GM12878 (cell line): ENCODE results near the gene NMNAT3. TPM values are rescaled to one million over a fixed set of nuclear protein-coding genes. Genes with fewer than 3 reads are reported as not detected.
A peak's percentile ranks its signal among the peaks of the same experiment; 100 is the strongest.

Experiments used
- ATF7 ChIP-seq: fragments of 450-650 bp; IDR thresholded peaks from 2 replicates; pipeline ENCODE4 v1.6.1; 2016; ENCODE audit warnings: low read depth, mild to moderate bottlenecking
- CHD4 ChIP-seq: fragments of 200-600 bp; sonication (generic); IDR thresholded peaks from 2 replicates; pipeline ENCODE4 v1.6.1; 2016; ENCODE audit warnings: mild to moderate bottlenecking
- EGR1 ChIP-seq, 2 experiments: IDR thresholded peaks; 1 replicate in 1 of 2; 2 replicates in 1 of 2; pipeline ENCODE4 v1.6.1; 2011 to 2012; ENCODE audit warnings: low read depth in 2 of 2, low read length in 2 of 2, borderline replicate concordance in 1 of 2, mild to moderate bottlenecking in 1 of 2, moderate library complexity in 1 of 2
- EP300 ChIP-seq, 2 experiments: fragments of 150-350 bp in 1 of 2; IDR thresholded peaks; 2 replicates each; pipeline ENCODE4 v1.6.1; 2011 to 2012; ENCODE audit warnings: low read depth in 2 of 2, low read length in 2 of 2, borderline replicate concordance in 1 of 2, improper control_type of control experiment in 1 of 2, inconsistent platforms in 1 of 2; ENCODE audit not compliant: control insufficient read depth in 1 of 2
- HDGF ChIP-seq: fragments of 450-650 bp; IDR thresholded peaks from 2 replicates; pipeline ENCODE4 v1.6.1; 2016; ENCODE audit warnings: antibody characterized with exemption
- IKZF2 ChIP-seq, 2 experiments: fragments of 450-650 bp; IDR thresholded peaks; 2 replicates each; pipeline ENCODE4 v1.6.1; 2017; ENCODE audit warnings: mild to moderate bottlenecking in 2 of 2, moderate library complexity in 2 of 2
- JUNB ChIP-seq: IDR thresholded peaks from 2 replicates; pipeline ENCODE4 v1.6.1; 2016; ENCODE audit warnings: antibody characterized with exemption, mild to moderate bottlenecking
- MEF2B ChIP-seq: fragments of 450-650 bp; IDR thresholded peaks from 2 replicates; pipeline ENCODE4 v1.6.1; 2018; ENCODE audit warnings: mild to moderate bottlenecking, moderate library complexity; ENCODE audit not compliant: partially characterized antibody, poor library complexity, severe bottlenecking
- NBN ChIP-seq: fragments of 450-650 bp; IDR thresholded peaks from 2 replicates; pipeline ENCODE4 v1.6.1; 2016
- NFIC ChIP-seq: IDR thresholded peaks from 2 replicates; pipeline ENCODE4 v1.6.1; 2012; ENCODE audit warnings: low read depth, mild to moderate bottlenecking, inconsistent platforms, low read length, moderate library complexity
- NFYA ChIP-seq: IDR thresholded peaks from 2 replicates; pipeline ENCODE4 v1.6.1; 2011; ENCODE audit warnings: low read depth, mild to moderate bottlenecking, low read length, improper control_type of control experiment, borderline replicate concordance
- NR2F1 ChIP-seq: fragments of 450-650 bp; conservative IDR thresholded peaks from 2 replicates; pipeline ENCODE4 v1.6.1; 2017; ENCODE audit warnings: mild to moderate bottlenecking
- PBX3 ChIP-seq: IDR thresholded peaks from 2 replicates; pipeline ENCODE4 v1.6.1; 2011; ENCODE audit warnings: mild to moderate bottlenecking, low read depth, low read length, moderate library complexity; ENCODE audit not compliant: insufficient replicate concordance
- RBBP5 ChIP-seq: fragments of 200-600 bp; sonication (generic); conservative IDR thresholded peaks from 2 replicates; pipeline ENCODE4 v1.6.1; 2016
- RELB ChIP-seq: fragments of 450-650 bp; IDR thresholded peaks from 2 replicates; pipeline ENCODE4 v1.6.1; 2017; ENCODE audit warnings: low read depth, mild to moderate bottlenecking, moderate library complexity
- RUNX3 ChIP-seq: IDR thresholded peaks from 2 replicates; pipeline ENCODE4 v1.6.1; 2012; ENCODE audit warnings: low read length, inconsistent platforms
- SIN3A ChIP-seq: IDR thresholded peaks from 2 replicates; pipeline ENCODE4 v1.6.1; 2012; ENCODE audit warnings: low read depth, low read length, improper control_type of control experiment
- SRF ChIP-seq, 2 experiments: IDR thresholded peaks; 2 replicates each; pipeline ENCODE4 v1.6.1; 2011; ENCODE audit warnings: low read depth in 2 of 2, low read length in 2 of 2, mild to moderate bottlenecking in 1 of 2, moderate library complexity in 1 of 2
- STAT3 ChIP-seq: IDR thresholded peaks from 2 replicates; pipeline ENCODE4 v1.6.1; 2011; ENCODE audit warnings: low read depth, low read length, improper control_type of control experiment
- TAF1 ChIP-seq: IDR thresholded peaks from 2 replicates; pipeline ENCODE4 v1.6.1; 2011; ENCODE audit warnings: mild to moderate bottlenecking, low read depth, low read length, borderline replicate concordance
- TBL1XR1 ChIP-seq: IDR thresholded peaks from 2 replicates; pipeline ENCODE4 v1.6.1; 2012; ENCODE audit warnings: low read depth, low read length, improper control_type of control experiment
- TCF7 ChIP-seq: IDR thresholded peaks from 2 replicates; pipeline ENCODE4 v1.6.1; 2014; ENCODE audit warnings: antibody characterized with exemption, borderline replicate concordance
- ZBED1 ChIP-seq: IDR thresholded peaks from 2 replicates; pipeline ENCODE4 v1.6.1; 2016; ENCODE audit warnings: borderline replicate concordance
- ZNF274 ChIP-seq: IDR thresholded peaks from one replicate; pipeline ENCODE4 v1.8.0; 2011; ENCODE audit not compliant: insufficient read length, insufficient read depth
- ZNF622 ChIP-seq: fragments of 450-650 bp; IDR thresholded peaks from 2 replicates; pipeline ENCODE4 v1.6.1; 2017; ENCODE audit warnings: mild to moderate bottlenecking, inconsistent platforms
- ZZZ3 ChIP-seq: IDR thresholded peaks from 2 replicates; pipeline ENCODE4 v1.6.1; 2011; ENCODE audit warnings: low read depth; ENCODE audit not compliant: control insufficient read depth, insufficient read length
- polyA plus RNA-seq, 11 experiments: library from polyadenylated mRNA; depleted of rRNA in 4 of 11; unstranded in 6 of 11; stranded (reverse) in 5 of 11; fragments of >200 nt; fragmentation: Nextera tagmentation in 4 of 11; fragmentation: Illumina TruSeq in 1 of 11; extraction: Ambion mirVana in 4 of 11; extraction: Trizol in 1 of 11; gene quantifications; 1 replicate in 1 of 11; 2 replicates in 10 of 11; pipeline versions ENCODE4 v1.2.1 to v1.2.3, GENCODE V29; 2011 to 2016; ENCODE audit warnings: inconsistent platforms in 2 of 11, missing spikeins in 2 of 11, low read depth in 1 of 11
- total RNA-seq, 4 experiments: library from RNA; depleted of rRNA in 3 of 4; stranded (reverse); fragments of >200 nt in 3 of 4; fragmentation: Illumina TruSeq in 1 of 4; extraction: Trizol in 1 of 4; gene quantifications; 2 replicates each; pipeline versions ENCODE4 v1.2.1 to v1.2.3, GENCODE V29; 2013 to 2021

NMNAT3 gene
- total and polyA plus RNA-seq, 10 of the 15 experiments (the other 5 are each of a cell fraction or from before 2014, with no cell fraction given): under 0.01 to 0.92 (median 0.08) TPM; not detected in 4

- TF ChIP-seq NFIC (no peak), NBN (no peak), ZZZ3 (no peak), CHD4 (no peak), TAF1 (no peak), NR2F1 (peak; percentile 82), ATF7 (peak; percentile 70), TBL1XR1 (no peak), RUNX3 (peak; percentile 78), MEF2B (peak; percentile 17), EP300 (IDR thresholded peaks at IDR 0.05; ENCODE audit: borderline replicate concordance in 1 of 2, control insufficient read depth in 1 of 2, low read depth in 2 of 2, low read length in 2 of 2) (no peak), STAT3 (no peak), PBX3 (no peak), RBBP5 (no peak), SIN3A (no peak), RELB (no peak), IKZF2 (IDR thresholded peaks at IDR 0.05) (no peak), TCF7 (no peak), NFYA (no peak), SRF (IDR thresholded peaks at IDR 0.05; ENCODE audit: low read depth in 2 of 2, low read length in 2 of 2) (no peak), HDGF (no peak), EGR1 (IDR thresholded peaks at IDR 0.05; ENCODE audit: borderline replicate concordance in 1 of 2, low read depth in 2 of 2, low read length in 2 of 2) (no peak), JUNB (0 out of 2 replicates have a peak, but pooled peaks have one; percentile 35), ZBED1 (no peak), ZNF622 (no peak), ZNF274 (no peak)
Observed at GRCh38 chr3:139540651-139541531, 136.9 kb downstream of the NMNAT3 start (continued).
